HG03354 (cell line): ENCODE results near the gene MYADM.
A peak's percentile ranks its signal among the peaks of the same experiment; 100 is the strongest.
"Not testable (repeated sequence)": the region's sequence is repeated elsewhere in the genome, so short reads cannot be mapped to it uniquely, and the experiment has no call there.

Source experiments
- ATAC-seq: cut with Tn5 transposase; IDR thresholded peaks from one replicate; pipeline ENCODE4 v1.9.1; 2021; ENCODE audit warnings: mild to moderate bottlenecking; ENCODE audit not compliant: unreplicated experiment, poor library complexity, severe bottlenecking

MYADM gene

GRCh38 chr19:53868091-53868891, 608 bp downstream of the MYADM start:
- ATAC-seq = no peak

DNA sequence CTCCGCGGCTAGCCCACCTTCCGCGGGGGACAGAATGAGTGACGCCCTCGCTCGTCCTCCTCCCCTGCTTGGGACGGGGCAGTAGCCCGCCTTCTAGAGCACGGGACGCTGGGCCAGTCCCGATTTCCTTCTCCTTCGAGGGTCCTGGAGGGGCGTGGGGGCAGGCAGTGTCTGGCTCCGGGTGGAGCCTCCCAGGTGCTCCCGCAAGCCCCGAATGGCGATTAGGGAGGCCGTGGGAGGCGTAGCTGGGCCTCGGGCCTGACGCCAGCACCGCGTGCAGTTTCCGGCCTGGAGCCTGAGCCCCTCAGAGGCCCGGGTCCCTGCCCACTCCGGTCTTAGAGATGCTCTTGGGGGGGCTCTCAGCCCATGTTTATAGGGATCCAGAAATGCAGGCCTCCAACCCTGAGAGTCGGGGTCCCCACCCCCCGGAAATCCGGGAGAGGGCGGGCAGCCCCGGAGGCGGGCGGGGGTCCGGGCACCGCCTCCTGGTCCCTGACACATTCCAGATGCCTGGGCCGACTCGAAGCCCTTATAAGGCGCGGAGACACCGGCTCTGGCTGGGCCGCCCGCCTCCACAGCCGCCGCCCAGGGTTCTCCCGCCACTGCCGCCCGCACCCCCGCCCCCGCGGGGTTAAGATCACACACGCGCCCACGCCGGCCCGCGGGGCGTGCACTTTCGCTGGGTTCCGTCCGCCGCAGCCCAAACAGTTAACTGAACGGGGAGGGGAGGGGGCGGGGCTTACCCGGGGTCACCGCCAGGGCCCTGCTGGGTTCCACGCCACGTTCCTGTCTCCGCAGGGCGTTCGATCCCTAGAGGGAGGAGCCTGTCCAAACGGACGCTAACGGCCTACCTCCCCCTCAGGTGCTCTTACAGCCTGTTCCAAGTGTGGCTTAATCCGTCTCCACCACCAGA, 1.5 kb downstream of the MYADM start:
- no peak for ATAC-seq

DNA sequence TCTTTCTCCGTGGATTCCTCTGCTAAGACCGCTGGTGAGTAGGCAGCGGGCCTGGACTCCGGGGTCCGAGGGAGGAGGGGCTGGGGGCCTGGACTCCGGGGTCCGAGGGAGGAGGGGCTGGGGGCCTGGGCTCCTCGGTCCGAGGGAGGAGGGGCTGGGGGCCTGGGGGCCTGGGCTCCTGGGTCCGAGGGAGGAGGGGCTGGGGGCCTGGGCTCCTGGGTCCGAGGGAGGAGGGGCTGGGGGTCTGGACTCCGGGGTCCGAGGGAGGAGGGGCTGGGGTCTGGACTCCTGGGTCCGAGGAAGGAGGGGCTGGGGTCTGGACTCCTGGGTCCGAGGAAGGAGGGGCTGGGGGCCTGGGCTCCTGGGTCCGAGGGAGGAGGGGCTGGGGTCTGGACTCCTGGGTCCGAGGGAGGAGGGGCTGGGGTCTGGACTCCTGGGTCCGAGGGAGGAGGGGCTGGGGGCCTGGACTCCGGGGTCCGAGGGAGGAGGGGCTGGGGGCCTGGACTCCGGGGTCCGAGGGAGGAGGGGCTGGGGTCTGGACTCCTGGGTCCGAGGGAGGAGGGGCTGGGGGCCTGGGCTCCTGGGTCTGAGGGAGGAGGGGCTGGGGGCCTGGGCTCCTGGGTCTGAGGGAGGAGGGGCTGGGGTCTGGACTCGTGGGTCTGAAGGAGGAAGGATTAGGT, 2.3 kb downstream of the MYADM start:
- not testable (repeated sequence) for ATAC-seq

- no peak for ATAC-seq
These were observed 2.8 kb downstream of the MYADM start for GRCh38 chr19:53870485-53870844.

GRCh38 chr19:53871454-53871853, 3.8 kb downstream of the MYADM start:
- ATAC-seq = no peak

GRCh38 chr19:53872762-53873161, 5.1 kb downstream of the MYADM start:
- no peak for ATAC-seq

DNA sequence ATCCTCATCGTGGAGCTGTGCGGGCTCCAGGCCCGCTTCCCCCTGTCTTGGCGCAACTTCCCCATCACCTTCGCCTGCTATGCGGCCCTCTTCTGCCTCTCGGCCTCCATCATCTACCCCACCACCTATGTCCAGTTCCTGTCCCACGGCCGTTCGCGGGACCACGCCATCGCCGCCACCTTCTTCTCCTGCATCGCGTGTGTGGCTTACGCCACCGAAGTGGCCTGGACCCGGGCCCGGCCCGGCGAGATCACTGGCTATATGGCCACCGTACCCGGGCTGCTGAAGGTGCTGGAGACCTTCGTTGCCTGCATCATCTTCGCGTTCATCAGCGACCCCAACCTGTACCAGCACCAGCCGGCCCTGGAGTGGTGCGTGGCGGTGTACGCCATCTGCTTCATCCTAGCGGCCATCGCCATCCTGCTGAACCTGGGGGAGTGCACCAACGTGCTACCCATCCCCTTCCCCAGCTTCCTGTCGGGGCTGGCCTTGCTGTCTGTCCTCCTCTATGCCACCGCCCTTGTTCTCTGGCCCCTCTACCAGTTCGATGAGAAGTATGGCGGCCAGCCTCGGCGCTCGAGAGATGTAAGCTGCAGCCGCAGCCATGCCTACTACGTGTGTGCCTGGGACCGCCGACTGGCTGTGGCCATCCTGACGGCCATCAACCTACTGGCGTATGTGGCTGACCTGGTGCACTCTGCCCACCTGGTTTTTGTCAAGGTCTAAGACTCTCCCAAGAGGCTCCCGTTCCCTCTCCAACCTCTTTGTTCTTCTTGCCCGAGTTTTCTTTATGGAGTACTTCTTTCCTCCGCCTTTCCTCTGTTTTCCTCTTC, 6.3 kb downstream of the MYADM start:
- ATAC-seq = no peak

GRCh38 chr19:53874606-53874990, 6.9 kb downstream of the MYADM start:
- no peak for ATAC-seq

DNA sequence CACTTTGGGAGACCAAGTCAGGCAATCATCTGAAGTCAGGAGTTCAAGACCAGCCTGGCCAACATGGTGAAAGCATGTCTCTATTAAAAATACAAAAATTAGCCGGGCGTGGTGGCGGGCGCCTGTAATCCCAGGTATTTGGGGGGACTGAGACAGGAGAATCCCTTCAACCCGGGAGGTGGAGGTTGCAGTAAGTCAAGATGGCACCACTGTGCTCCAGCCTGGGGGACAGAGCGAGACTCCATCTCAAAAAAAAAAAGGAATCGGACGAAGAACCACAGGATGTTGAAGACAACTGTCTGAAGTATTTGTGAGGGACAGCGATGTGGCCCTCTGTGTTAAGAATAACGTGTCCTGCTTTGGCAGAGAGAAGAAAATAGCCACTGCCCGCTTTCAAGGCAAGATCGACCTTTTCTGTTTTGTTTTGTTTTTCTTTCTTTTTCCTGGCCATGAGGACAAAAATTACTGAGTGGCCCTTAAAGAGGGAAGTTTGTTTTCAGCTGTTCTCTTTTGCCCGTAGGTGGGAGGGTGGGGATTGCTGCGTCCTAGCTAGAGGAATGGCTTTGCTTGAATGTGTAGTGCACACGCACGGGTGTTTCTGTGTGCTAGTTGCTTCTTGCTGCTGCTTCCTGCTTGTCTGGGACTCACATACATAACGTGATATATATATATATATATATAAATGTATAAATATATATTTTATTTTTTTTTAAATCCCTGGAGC, 8.1 kb downstream of the MYADM start:
- ATAC-seq = no peak

- ATAC-seq = no peak
These were observed 9.1 kb downstream of the MYADM start for GRCh38 chr19:53876651-53877224.

- no peak for ATAC-seq
These were observed 9.7 kb downstream of the MYADM start for GRCh38 chr19:53877361-53877766.

DNA sequence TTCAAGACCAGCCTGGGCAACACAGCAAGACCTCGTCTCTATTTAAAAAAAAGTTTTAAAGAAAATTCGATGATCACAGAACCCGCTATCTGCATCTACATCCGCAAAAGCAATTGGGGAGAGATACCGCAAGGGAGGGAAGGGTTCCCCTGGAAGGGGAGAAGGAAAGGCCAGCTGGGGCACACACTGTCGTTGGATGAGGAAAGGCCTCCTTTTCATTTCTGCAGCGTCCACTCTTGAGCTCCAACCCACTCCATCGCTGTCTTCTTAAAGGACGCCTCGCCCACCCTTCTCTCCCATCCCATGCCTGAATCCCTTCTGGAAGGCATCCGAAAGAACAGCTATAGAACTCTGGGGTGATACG, 11.1 kb downstream of the MYADM start:
- no peak for ATAC-seq

- peak; percentile 75 for ATAC-seq
These were observed 11.7 kb downstream of the MYADM start for GRCh38 chr19:53879140-53880081.

GRCh38 chr19:53880711-53881481, 13.2 kb downstream of the MYADM start:
- ATAC-seq = no peak

DNA sequence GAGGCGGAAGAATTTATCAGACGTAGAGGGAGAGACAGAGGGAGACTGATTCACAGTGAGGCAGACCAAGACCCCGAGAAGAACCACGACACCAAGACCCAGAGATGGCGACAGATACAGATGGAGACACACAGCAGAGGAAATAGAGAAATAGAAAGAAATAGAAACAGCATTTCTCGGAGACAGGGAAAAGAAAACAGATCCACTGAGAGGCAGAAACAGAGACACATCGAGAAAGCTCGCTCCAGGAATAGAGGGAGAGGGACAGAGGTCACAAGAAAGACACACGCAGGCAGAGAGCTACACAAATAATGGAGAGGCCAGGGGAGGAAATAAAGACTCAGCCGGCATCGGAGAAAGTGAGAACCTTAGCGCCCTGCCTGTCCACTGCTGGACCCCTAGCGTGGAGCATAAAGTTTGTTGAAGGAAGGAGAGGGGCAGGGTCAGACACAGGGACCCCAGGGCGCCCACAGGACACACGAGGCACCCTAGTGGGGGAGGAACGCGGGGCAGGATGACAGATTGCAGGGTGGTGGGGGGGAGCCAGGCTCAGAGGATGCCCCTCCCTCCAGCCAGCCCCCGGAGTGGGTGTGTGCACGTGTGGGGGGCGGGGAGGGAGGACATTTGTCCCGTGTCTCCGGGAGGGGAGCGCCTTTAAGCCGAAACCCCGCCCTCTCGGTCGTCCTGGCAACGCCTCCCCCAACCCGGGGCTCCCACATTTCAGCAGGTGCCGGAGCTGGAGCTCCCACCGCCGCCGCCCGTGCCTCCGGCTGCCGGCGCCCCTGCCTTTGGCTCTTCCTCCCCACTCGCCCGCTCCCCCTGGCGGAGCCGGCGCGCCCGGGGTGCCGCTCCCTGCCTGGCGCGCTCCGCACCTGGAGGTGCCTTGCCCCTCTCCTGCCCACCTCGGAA, 14.1 kb downstream of the MYADM start, which contains the start of gene PRKCG:
Gene PRKCG, plus strand, starts transcription at position 716 of the 909 bp plus-strand sequence. CDS start 298 bp downstream, outside the sequence.
- ATAC-seq = no peak
